ENCODE results near the gene TLCD1. TPM values are rescaled to one million over a fixed set of nuclear protein-coding genes. Genes with fewer than 3 reads are reported as not detected.

The TLCD1 gene
- total RNA-seq, result 5.0 and 7.2 TPM in 2 replicates

GRCh38 chr17:28726226-28726626 lies at the start of gene TLCD1:
Gene TLCD1 (minus strand): TSS chr17:28726233. CDS start chr17:28726097, 136 bp downstream.

GRCh38 chr17:28743243-28744103 lies 17.4 kb upstream of the TLCD1 start, which contains the start of gene TRAF4:
Gene TRAF4 (plus strand): TSS chr17:28744011. CDS start chr17:28744113, 102 bp downstream.

GRCh38 chr17:28728364-28729200 lies 2.5 kb upstream of the TLCD1 start, which contains the start of gene NEK8:
Gene NEK8 (plus strand): TSS chr17:28728788. CDS start chr17:28728814, 26 bp downstream.

GRCh38 chr17:28717578-28718332 lies 8.3 kb downstream of the TLCD1 start, which contains the start of gene RAB34:
Gene RAB34 (minus strand): TSS chr17:28717868. CDS start chr17:28717266, 602 bp downstream.

GRCh38 chr17:28711723-28712031 lies 14.4 kb downstream of the TLCD1 start, which contains the start of gene PROCA1:
Gene PROCA1 (minus strand): TSS chr17:28711888. CDS start chr17:28711660, 228 bp downstream.

Other genes with a start within 250 kb of the TLCD1 start
- gene FOXN1, start 219.9 kb downstream of the TLCD1 start, total RNA-seq, result under 0.01 and 0.14 TPM in 2 replicates
- 18.1 and 27.8 TPM in 2 replicates for gene UNC119, start 173.6 kb downstream of the TLCD1 start, total RNA-seq
- gene PIGS, start 154.7 kb downstream of the TLCD1 start, total RNA-seq, result 43.1 and 68.2 TPM in 2 replicates
- 24.3 and 41.8 TPM in 2 replicates for gene ALDOC, start 149.3 kb downstream of the TLCD1 start, total RNA-seq
- gene SPAG5, start 127.2 kb downstream of the TLCD1 start, total RNA-seq, result 1.0 and 2.1 TPM in 2 replicates
- gene RSKR, start 112.0 kb downstream of the TLCD1 start, total RNA-seq, result 5.1 and 9.0 TPM in 2 replicates
- gene BLTP2, start 81.1 kb downstream of the TLCD1 start, total RNA-seq, result 168 and 188 TPM in 2 replicates
- 35.7 and 43.7 TPM in 2 replicates for gene SDF2, start 64.3 kb downstream of the TLCD1 start, total RNA-seq
- gene SUPT6H, start 64.0 kb downstream of the TLCD1 start, total RNA-seq, result 29.4 and 62.4 TPM in 2 replicates
- under 0.01 and 0.71 TPM in 2 replicates for gene PROCA1, start 14.3 kb downstream of the TLCD1 start, total RNA-seq
- gene RAB34, start 8.4 kb downstream of the TLCD1 start, total RNA-seq, result 46.3 and 50.2 TPM in 2 replicates
- 810 and 816 TPM in 2 replicates for gene RPL23A, start 6.2 kb downstream of the TLCD1 start, total RNA-seq
- 2.7 and 2.8 TPM in 2 replicates for gene NEK8, start 2.6 kb upstream of the TLCD1 start, total RNA-seq
- 58.4 and 59.9 TPM in 2 replicates for gene TRAF4, start 17.8 kb upstream of the TLCD1 start, total RNA-seq
- gene FAM222B, start 116.6 kb upstream of the TLCD1 start, total RNA-seq, result 1.7 and 13.5 TPM in 2 replicates
- gene ERAL1, start 128.8 kb upstream of the TLCD1 start, total RNA-seq, result 22.9 and 35.0 TPM in 2 replicates
- 16.1 and 60.9 TPM in 2 replicates for gene FLOT2, start 171.5 kb upstream of the TLCD1 start, total RNA-seq
- gene DHRS13, start 176.8 kb upstream of the TLCD1 start, total RNA-seq, result 7.9 and 10.0 TPM in 2 replicates
- gene PHF12, start 225.3 kb upstream of the TLCD1 start, total RNA-seq, result 4.1 and 19.7 TPM in 2 replicates